ENCODE measurements around the gene IL18R1.
"Not testable (repeated sequence)": the region's sequence is repeated elsewhere in the genome, so short reads cannot be mapped to it uniquely, and the experiment has no call there.

Gene IL18R1

DNA sequence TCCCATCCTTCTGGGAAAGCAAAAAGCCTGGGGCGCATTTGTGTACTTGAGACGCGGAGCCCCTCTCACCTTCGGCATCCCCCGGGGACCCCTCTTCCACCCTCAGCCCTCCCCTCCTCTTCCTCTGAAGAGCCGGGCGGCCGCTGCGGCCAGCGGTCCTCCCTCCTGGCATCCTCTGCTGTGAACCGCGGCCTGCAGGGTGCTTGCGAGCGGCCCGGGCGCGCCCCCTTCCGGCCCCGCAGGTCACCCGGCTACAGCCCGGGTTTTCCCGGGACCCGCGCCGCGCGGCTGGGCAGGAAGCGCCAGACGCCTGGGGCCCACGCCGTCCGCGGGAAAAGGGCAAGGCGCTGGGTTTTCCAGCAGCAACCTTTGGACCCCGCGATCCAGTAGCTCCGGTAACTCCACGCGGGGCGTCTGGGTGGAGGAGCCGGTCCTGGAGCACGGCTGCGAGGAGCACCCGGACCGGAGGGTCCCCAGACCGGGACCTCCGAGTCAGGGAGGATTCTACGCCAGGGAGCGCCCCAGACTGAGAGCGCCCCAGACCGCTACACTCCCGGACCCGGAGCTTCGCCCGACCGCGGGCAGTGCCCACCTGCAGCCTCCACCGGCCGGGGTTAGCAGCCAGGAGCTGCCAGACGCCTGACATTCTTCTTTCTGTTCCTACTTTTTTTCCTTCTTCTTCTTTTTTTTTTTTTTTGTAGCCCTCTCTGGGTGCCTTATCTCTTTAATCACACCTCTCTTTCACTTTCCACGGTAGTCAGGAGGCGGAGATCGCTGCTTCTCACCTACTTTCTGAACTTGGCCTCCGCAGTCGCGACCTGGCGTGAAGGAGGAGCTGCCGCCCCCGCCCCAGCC lies at the start of gene IL18R1:
Gene IL18R1 (plus strand): TSS at position 271 of the 855 bp plus-strand sequence. CDS start 6,865 bp downstream, outside the sequence.
- FAIRE-seq: no peak
- peak; percentile 53 for DNase-seq (ENCODE audit: low spot score)

DNA sequence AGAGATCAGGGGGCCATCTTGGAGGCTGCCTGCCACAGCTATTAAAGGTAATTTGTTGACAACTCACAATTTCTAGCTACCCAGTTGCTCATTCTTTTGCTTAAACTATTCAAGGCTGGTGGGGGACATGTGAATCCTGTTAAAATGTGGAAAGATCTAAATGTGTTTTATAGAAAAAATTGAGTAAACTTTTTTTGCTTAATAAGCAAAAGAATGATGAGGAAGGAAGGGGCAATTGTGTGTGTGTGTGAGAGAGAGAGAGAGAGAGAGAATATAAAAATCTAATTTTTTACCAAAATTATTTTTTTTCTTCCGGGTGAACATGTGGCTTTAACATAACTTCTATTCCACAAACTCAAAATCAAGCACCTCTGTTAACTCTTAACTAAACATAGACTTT lies 49.5 kb upstream of the IL18R1 start:
- FAIRE-seq: no peak
- no peak for DNase-seq (ENCODE audit: low spot score)

GRCh38 chr2:102310964-102311640 lies 44.5 kb upstream of the IL18R1 start, which contains the start of gene IL1RL1:
TSS of gene IL1RL1 (plus strand) at chr2:102311563. CDS start at chr2:102338265, 26,702 bp downstream.
- DNase-seq (ENCODE audit: low spot score): no peak
- no peak for FAIRE-seq

GRCh38 chr2:102313025-102313424 lies 42.6 kb upstream of the IL18R1 start:
- FAIRE-seq: no peak

DNA sequence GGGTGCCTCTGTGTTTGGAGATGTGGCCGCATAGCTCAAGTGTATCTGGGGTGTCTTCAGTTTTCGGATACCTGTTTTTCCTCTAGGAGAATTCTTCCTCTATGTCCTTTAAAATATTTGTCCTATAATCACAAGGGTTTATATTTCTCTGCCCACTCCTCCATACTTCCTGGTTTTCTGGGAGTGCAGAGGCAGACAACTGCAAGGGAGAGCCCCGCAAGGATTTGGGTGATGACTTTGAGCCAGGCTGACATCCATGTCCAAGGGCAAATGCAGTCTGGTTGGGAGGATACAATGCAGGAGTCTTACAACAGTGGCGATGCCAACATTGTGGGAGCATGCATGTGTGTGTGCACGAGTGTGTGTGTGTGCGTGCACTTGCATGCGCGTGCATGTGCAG lies 42.1 kb upstream of the IL18R1 start:
- DNase-seq (ENCODE audit: low spot score) (no peak), FAIRE-seq (no peak)

More at GRCh38 chr2:102313025-102313424, 42.6 kb upstream of the IL18R1 start:
- peak; percentile 18 for DNase-seq (ENCODE audit: low spot score)

DNA sequence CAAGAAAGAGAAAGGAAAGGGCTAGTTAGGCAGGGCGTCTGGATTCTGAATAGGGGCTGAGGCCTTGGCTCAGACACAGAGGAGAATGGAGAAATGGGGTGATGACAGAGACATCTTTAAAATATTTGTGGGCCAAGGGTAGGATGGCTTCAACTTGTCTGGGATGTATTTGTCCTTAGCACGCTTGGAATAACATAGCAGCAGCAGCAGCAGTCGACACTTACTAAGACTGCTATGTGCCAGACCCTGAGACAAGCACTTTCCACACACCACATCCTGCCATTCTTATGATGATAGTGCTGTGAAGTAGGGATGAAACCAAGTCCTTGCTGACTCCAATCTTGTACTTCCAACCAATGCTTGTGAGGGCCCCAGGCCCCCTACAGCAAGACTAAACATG lies 41.6 kb upstream of the IL18R1 start:
- no peak for DNase-seq (ENCODE audit: low spot score)

GRCh38 chr2:102315921-102316320 lies 39.7 kb upstream of the IL18R1 start:
- DNase-seq (ENCODE audit: low spot score): no peak
- FAIRE-seq: no peak

More for the DNA sequence above, 41.6 kb upstream of the IL18R1 start:
- FAIRE-seq: no peak

DNA sequence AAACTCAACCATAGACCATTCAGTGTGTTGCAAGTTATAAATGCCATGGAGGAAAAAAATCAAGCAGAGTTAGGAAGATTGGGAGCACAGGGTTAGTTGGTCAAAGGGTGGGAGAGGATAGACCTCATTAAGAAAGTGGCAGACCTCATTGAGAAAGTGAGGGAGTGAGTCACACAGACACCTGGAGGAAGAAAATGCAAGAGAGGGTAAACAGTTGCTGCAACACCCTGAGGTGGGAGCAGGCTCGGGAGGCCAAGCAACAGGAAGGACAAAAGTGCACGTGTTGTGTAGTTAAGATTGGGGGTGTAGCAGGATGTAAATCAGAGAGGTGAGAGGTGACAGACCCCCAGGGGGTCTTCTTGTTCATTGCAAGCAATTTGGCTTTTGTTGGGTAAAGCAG lies 37.9 kb upstream of the IL18R1 start:
- DNase-seq (ENCODE audit: low spot score) (no peak), FAIRE-seq (no peak)

- DNase-seq (ENCODE audit: low spot score): no peak
- FAIRE-seq: no peak
Observed at GRCh38 chr2:102318437-102318836, 37.2 kb upstream of the IL18R1 start.

DNA sequence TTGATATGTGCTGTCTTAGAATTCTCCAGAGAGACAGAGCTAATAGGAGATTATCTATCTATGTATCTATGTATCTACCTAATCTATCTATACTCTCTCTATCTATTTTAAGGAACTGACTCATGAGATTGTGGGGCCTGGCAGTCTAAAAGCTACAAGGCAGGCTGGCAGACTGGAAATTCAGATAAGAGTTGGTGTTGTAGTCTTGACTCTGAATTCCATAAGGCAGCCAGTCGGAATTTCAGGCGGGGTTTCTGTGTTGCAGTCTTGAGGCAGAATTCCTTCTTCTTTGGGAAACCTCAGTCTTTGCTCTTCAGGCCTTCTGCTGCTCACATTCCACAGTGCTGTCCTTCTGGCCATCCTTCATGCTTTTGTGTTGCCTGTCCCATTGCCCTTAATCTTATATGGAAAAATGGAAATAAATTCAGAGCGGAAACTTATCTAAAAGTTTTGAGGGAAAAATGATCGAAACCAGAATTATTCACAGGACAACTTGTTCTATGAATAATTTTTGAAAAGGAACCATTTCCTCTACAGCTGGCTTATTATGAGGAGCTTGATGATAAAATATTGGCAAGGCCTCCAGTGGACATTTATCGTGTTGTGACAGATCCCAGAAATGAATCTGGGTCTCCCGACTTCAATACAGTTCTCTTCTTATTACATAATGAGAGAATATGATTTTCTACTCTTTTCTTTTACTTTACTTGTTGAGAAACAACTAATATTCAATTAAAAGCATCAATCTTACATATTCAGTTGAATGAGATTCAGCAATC lies 33.5 kb upstream of the IL18R1 start:
- FAIRE-seq (no peak), DNase-seq (ENCODE audit: low spot score) (no peak)

- not testable (repeated sequence) for FAIRE-seq; DNase-seq (ENCODE audit: low spot score)
Observed at GRCh38 chr2:102324914-102325313, 30.7 kb upstream of the IL18R1 start.

GRCh38 chr2:102331311-102331980 lies 24.1 kb upstream of the IL18R1 start:
- no peak for FAIRE-seq
- no peak for DNase-seq (ENCODE audit: low spot score)

GRCh38 chr2:102334486-102334885 lies 21.1 kb upstream of the IL18R1 start:
- DNase-seq (ENCODE audit: low spot score) (no peak), FAIRE-seq (no peak)

GRCh38 chr2:102335871-102336366 lies 19.7 kb upstream of the IL18R1 start:
- DNase-seq (ENCODE audit: low spot score) (no peak), FAIRE-seq (no peak)

- no peak for FAIRE-seq
- no peak for DNase-seq (ENCODE audit: low spot score)
Observed at GRCh38 chr2:102336502-102336945, 19.1 kb upstream of the IL18R1 start.

- FAIRE-seq (no peak), DNase-seq (ENCODE audit: low spot score) (no peak)
Observed at GRCh38 chr2:102337012-102337411, 18.6 kb upstream of the IL18R1 start.

DNA sequence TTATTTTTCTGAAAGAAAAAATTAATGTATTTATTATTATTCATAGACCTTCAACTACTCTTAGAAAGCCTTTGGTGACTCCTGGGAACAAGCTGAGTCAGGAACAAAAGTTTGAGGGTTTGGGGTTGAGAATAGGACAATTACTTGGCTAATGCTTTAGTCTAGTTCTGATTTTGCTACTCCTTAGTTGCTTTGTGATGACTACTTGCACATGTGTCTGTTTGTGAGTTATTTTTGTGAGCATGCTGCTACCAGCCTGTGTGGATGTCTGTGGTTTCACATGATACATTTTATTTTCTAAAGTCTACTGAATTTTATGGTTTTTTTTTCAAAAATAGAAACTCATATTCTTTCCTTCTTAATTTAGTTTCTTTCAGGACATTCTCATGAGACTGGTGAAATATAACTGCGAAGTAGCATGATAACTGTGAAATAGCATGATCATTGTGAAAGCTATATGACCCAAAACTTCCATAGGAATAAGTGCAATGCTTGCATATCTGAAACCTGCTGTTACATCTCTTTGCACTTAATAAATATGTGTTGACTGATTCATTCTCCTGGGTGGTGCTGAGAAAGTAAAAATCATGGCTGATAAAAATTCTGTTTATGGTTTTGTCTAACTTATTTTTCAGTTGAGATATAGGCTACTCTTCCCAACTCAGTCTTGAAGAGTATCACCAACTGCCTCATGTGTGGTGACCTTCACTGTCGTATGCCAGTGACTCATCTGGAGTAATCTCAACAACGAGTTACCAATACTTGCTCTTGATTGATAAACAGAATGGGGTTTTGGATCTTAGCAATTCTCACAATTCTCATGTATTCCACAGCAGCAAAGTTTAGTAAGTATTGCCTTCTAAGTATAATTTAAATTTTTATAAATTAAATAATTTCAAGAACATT lies 17.9 kb upstream of the IL18R1 start:
- no peak for DNase-seq (ENCODE audit: low spot score)
- no peak for FAIRE-seq

- DNase-seq (ENCODE audit: low spot score): no peak
Observed at GRCh38 chr2:102340778-102341177, 14.8 kb upstream of the IL18R1 start.

DNA sequence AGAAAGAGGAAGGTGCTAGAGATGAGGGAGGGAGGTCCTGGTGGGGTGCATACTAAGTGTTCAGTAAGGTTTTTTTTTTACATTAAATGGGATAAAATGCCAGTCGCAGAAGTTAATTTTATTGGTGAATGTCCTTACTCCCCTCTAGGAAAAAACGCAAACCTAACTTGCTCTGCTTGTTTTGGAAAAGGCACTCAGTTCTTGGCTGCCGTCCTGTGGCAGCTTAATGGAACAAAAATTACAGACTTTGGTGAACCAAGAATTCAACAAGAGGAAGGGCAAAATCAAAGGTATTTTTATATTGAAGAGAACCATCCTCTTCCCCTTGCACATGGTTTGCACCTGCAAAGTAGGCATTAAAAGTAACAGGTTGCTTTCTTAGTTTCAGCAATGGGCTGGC lies 12.7 kb upstream of the IL18R1 start:
- no peak for DNase-seq (ENCODE audit: low spot score)
- no peak for FAIRE-seq

More at GRCh38 chr2:102340778-102341177, 14.8 kb upstream of the IL18R1 start:
- no peak for FAIRE-seq

DNA sequence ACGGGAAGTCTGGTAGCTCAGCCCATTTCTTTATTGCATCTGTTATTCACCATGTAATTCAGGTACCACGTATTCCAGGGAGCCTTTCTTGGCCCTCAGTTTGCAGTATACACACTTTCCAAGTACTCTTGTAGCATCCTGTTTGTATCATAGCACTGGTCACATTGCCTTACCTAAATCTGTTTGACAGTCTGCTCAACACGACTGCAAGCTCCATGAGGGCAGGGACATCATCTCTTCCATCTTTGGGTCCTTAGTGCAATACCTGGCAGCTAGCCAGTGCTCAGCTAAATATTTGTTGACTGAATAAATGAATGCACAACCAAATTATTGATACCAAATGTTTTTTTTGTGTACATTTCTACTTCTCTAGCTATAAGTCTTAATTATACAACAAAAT lies 11.2 kb upstream of the IL18R1 start:
- no peak for FAIRE-seq
- no peak for DNase-seq (ENCODE audit: low spot score)
